ENCODE measurements around the gene PLXNC1. TPM values are rescaled to one million over a fixed set of nuclear protein-coding genes. Genes with fewer than 3 reads are reported as not detected.

The PLXNC1 gene
- polyA plus RNA-seq, 4 donors = 5.3 to 9.6 (median 7.3) TPM

DNA sequence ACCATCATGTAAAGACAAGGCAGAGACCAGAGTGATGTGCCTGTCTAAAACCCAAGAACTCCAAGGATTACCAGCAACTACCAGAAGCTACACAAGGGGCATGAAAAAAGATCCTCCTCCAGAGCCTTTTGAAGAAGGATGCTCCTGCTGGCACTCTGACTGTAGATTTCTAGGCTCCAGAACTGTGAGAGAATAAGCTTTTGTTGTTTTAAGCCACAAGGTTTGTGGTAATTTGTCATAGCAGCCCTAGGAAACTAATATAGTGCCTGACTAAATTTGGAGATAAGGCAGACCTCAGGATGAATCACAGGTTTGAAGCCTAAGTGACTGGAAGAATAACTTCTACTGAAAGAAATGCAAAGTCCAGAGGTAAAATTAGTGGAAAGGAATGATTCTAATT is 178.3 kb downstream of the PLXNC1 start:
- DNase-seq (ENCODE audit: low read depth in 4 of 4, low spot score in 2 of 4) = no peak

- no peak for DNase-seq (ENCODE audit: low read depth in 4 of 4, low spot score in 2 of 4)
Measured at GRCh38 chr12:94327809-94328208, 179.4 kb downstream of the PLXNC1 start.

DNA sequence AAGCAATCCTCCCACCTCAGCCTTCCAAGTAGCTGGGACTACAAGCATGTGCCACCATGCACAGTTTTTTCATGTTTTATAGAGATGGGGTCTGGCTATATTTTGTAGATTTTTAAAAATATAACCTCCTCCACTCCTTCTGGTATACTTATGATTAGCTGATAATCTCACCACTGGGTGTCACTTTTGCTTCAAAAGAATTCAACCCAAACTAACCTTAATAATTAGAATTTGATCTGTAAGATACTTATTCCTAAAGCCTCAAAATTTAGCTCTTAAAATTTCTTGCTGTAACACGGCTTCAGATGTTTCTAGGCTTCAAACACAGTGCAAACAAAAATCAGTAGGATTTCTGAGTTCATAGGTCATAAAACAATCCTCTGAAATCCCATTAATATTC is 181.0 kb downstream of the PLXNC1 start:
- no peak for DNase-seq (ENCODE audit: low read depth in 4 of 4, low spot score in 2 of 4)

DNA sequence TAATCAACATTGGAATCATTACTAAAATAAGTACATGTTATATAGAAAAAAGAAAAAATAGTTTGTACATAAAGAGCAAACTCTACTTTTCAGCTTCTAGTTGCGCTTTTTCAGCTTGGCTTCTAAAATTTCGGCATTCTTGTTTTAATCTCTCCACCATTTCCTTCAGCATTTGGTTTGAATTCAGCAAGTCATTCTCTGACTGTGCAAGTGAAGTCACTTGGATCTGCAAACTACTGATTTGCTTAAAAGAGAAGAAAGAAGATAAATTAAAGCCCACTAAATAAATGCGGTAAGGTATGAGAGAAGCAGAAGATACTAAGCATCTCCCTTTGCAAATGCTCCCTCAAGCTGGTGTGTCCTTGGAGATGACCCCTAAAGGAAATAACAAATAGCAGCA is 185.0 kb downstream of the PLXNC1 start:
- DNase-seq (ENCODE audit: low read depth in 4 of 4, low spot score in 2 of 4) = no peak

- DNase-seq (ENCODE audit: low read depth in 4 of 4, low spot score in 2 of 4) = no peak
Measured at GRCh38 chr12:94336211-94336925, 188.0 kb downstream of the PLXNC1 start.

GRCh38 chr12:94338006-94338794 is 189.8 kb downstream of the PLXNC1 start:
- no peak for DNase-seq (ENCODE audit: low read depth in 4 of 4, low spot score in 2 of 4)

DNA sequence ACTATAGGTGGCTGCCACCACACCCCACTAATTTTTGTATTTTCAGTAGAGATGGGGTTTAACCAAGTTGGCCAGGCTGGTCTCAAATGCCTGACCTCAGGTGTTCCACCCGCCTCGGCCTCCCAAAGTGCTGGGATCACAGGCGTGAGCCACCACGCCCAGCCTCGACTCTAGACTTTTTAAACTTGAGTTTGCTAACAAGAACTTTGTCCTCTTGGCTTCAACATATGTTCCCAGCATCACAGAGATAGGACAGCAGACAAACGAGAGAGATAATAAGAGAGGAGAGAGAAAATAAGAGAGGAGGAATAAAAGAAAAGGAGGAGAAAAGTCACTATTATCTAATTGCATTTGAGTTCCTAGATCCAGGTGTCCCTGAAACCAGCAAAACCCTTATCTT is 192.2 kb downstream of the PLXNC1 start:
- DNase-seq (ENCODE audit: low read depth in 4 of 4, low spot score in 2 of 4) = no peak

DNA sequence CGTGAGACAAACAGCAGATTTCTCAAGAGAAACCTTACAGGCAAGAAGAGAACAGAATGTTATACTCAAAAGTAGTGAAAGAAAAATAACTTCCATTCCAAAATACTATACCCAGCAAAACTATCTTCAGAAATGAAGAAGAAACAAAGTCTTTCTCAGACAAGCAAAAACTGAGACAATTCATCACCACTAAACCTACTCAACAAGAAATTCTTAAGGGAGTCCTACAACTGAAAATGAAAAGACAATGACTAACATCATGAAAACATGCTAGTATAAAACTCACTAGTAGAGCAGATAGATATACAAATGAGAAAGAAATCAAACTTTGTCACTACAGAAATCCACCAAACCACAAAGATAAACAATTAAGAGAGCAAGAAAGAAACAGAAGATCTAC is 204.8 kb downstream of the PLXNC1 start:
- DNase-seq (ENCODE audit: low read depth in 4 of 4, low spot score in 2 of 4) = no peak
